ENCODE data around the gene GJA5. TPM values are rescaled to one million over a fixed set of nuclear protein-coding genes. Genes with fewer than 3 reads are reported as not detected.

The GJA5 gene
- not detected for polyA plus RNA-seq (2012; ENCODE audit: insufficient read depth, insufficient read length)

- H3K4me3 ChIP-seq (ENCODE audit: low read length): no peak within 1 kb of the TSS
- DNase-seq (ENCODE audit: low read depth, low spot score): no peak
Measured at GRCh38 chr1:147760481-147761260, at the start of gene GJA5. Gene GJA5, minus strand, starts transcription at chr1:147760602. Its CDS starts 1,364 bp downstream, at chr1:147759238.

GRCh38 chr1:147809236-147809635 lies 48.8 kb upstream of the GJA5 start:
- no peak overlapping the region for H3K4me3 ChIP-seq (ENCODE audit: low read length)
- DNase-seq (ENCODE audit: low read depth, low spot score): no peak

- DNase-seq (ENCODE audit: low read depth, low spot score): peak; percentile 8
- no peak overlapping the region for H3K4me3 ChIP-seq (ENCODE audit: low read length)
Measured at GRCh38 chr1:147808025-147808424, 47.6 kb upstream of the GJA5 start.

- DNase-seq (ENCODE audit: low read depth, low spot score): no peak
- no peak overlapping the region for H3K4me3 ChIP-seq (ENCODE audit: low read length)
Measured at GRCh38 chr1:147807405-147807804, 47.0 kb upstream of the GJA5 start.

GRCh38 chr1:147804942-147805723 lies 44.7 kb upstream of the GJA5 start:
- no peak overlapping the region for H3K4me3 ChIP-seq (ENCODE audit: low read length)
- DNase-seq (ENCODE audit: low read depth, low spot score): no peak

GRCh38 chr1:147800804-147801203 lies 40.4 kb upstream of the GJA5 start:
- no peak for DNase-seq (ENCODE audit: low read depth, low spot score)
- no peak overlapping the region for H3K4me3 ChIP-seq (ENCODE audit: low read length)

GRCh38 chr1:147798731-147799130 lies 38.3 kb upstream of the GJA5 start:
- H3K4me3 ChIP-seq (ENCODE audit: low read length): no peak overlapping the region
- no peak for DNase-seq (ENCODE audit: low read depth, low spot score)

GRCh38 chr1:147794570-147794969 lies 34.2 kb upstream of the GJA5 start:
- no peak overlapping the region for H3K4me3 ChIP-seq (ENCODE audit: low read length)
- DNase-seq (ENCODE audit: low read depth, low spot score): no peak

- no peak for DNase-seq (ENCODE audit: low read depth, low spot score)
- H3K4me3 ChIP-seq (ENCODE audit: low read length): no peak overlapping the region
Measured at GRCh38 chr1:147791876-147792275, 31.5 kb upstream of the GJA5 start.

GRCh38 chr1:147787765-147788164 lies 27.4 kb upstream of the GJA5 start:
- no peak overlapping the region for H3K4me3 ChIP-seq (ENCODE audit: low read length)
- no peak for DNase-seq (ENCODE audit: low read depth, low spot score)

- no peak for DNase-seq (ENCODE audit: low read depth, low spot score)
- no peak overlapping the region for H3K4me3 ChIP-seq (ENCODE audit: low read length)
Measured at GRCh38 chr1:147786536-147786935, 26.1 kb upstream of the GJA5 start.

GRCh38 chr1:147785794-147786506 lies 25.5 kb upstream of the GJA5 start:
- H3K4me3 ChIP-seq (ENCODE audit: low read length): no peak overlapping the region
- no peak for DNase-seq (ENCODE audit: low read depth, low spot score)

GRCh38 chr1:147784941-147785340 lies 24.5 kb upstream of the GJA5 start:
- H3K4me3 ChIP-seq (ENCODE audit: low read length): no peak overlapping the region
- no peak for DNase-seq (ENCODE audit: low read depth, low spot score)

- no peak overlapping the region for H3K4me3 ChIP-seq (ENCODE audit: low read length)
- no peak for DNase-seq (ENCODE audit: low read depth, low spot score)
Measured at GRCh38 chr1:147781056-147781471, 20.7 kb upstream of the GJA5 start.

GRCh38 chr1:147777694-147778093 lies 17.3 kb upstream of the GJA5 start:
- DNase-seq (ENCODE audit: low read depth, low spot score): no peak
- H3K4me3 ChIP-seq (ENCODE audit: low read length): no peak overlapping the region

- DNase-seq (ENCODE audit: low read depth, low spot score): no peak
- H3K4me3 ChIP-seq (ENCODE audit: low read length): no peak overlapping the region
Measured at GRCh38 chr1:147773215-147773715, 12.9 kb upstream of the GJA5 start.

GRCh38 chr1:147772570-147772969 lies 12.2 kb upstream of the GJA5 start:
- DNase-seq (ENCODE audit: low read depth, low spot score): no peak
- H3K4me3 ChIP-seq (ENCODE audit: low read length): no peak overlapping the region

GRCh38 chr1:147771226-147772125 lies 11.1 kb upstream of the GJA5 start:
- DNase-seq (ENCODE audit: low read depth, low spot score): no peak
- H3K4me3 ChIP-seq (ENCODE audit: low read length): no peak overlapping the region

GRCh38 chr1:147769106-147769505 lies 8.7 kb upstream of the GJA5 start:
- no peak for DNase-seq (ENCODE audit: low read depth, low spot score)

More at GRCh38 chr1:147769106-147769505, 8.7 kb upstream of the GJA5 start:
- no peak overlapping the region for H3K4me3 ChIP-seq (ENCODE audit: low read length)

Measured in Jurkat, Clone E6-1 (cell line).